Fibroblast of mammary gland (primary cell): ENCODE measurements around the gene PPM1K.

Experiments
- DNase-seq: peaks from one replicate; pipeline ENCODE4 v3.0.0-alpha.2; 2010; ENCODE audit warnings: low read depth
- H3K4me3 ChIP-seq: 2 replicates; pipeline ENCODE4 v1.5.1; 2011; ENCODE audit warnings: low read depth, mild to moderate bottlenecking, low read length, moderate library complexity; ENCODE audit not compliant: control insufficient read depth
- TF ChIP-seq, protein P1 (sequence below): conservative IDR thresholded peaks from 2 replicates; pipeline ENCODE4 v1.5.1; 2011; ENCODE audit warnings: low read depth, low read length, inconsistent platforms; ENCODE audit not compliant: control insufficient read depth, insufficient read depth

Gene PPM1K

DNA sequence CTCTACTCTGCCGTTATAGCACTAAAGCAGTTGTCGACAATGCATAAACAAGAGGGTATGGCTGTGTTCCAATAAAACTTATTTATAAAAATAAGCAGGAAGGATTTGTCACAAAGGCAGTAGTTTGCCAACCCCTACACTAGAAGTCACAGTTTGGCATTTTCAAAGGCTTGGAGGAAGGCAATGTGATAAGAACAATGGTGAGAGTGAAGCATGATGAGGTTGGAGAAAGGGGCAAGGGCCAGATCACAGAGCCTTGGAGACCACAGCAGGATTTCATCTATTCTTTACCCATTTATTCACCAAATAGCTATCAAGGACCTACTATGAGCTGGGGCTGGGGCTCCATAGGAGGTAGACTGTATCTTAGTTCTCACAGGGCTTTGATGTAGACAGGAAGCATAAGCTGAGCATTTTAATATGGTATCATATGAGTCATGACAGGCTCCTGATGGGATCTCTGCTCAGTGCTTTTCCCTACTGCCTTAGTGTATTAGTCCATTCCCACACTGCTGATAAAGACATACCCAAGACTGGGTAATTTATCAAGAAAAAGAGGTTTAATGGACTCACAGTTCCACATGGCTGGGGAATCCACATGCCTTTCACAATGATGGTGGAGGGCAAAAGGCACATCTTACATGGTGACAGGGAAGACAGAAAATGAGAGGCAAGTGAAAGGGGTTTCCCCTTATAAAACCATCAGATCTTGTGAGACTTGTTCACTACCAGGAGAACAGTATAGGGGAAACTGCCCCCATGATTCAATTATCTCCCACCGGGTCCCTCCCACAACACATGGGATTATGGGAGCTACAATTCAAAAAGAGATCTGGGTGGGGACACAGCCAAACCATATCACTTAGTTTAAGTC, 58.9 kb downstream of the PPM1K start:
- TF ChIP-seq, protein P1, sequence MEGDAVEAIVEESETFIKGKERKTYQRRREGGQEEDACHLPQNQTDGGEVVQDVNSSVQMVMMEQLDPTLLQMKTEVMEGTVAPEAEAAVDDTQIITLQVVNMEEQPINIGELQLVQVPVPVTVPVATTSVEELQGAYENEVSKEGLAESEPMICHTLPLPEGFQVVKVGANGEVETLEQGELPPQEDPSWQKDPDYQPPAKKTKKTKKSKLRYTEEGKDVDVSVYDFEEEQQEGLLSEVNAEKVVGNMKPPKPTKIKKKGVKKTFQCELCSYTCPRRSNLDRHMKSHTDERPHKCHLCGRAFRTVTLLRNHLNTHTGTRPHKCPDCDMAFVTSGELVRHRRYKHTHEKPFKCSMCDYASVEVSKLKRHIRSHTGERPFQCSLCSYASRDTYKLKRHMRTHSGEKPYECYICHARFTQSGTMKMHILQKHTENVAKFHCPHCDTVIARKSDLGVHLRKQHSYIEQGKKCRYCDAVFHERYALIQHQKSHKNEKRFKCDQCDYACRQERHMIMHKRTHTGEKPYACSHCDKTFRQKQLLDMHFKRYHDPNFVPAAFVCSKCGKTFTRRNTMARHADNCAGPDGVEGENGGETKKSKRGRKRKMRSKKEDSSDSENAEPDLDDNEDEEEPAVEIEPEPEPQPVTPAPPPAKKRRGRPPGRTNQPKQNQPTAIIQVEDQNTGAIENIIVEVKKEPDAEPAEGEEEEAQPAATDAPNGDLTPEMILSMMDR = no peak
- no peak for DNase-seq
- H3K4me3 ChIP-seq = no peak overlapping the region

DNA sequence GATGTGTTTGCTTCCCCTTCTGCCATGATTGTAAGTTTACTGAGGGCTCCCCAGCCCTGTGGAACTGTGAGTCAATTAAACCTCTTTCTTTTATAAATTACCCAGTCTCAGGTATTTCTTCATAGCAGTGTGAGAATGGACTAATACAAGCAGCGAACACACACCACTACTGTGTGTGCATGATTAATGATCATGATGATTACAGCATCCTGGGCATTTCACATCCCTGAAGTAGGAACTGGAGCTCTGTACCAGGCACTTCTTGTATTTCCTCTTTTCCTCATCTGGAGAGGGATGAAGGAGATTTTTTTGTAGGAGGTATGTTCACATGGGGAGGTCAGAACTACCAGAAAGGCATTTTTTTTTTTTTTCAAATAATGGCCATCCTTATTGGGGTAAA, 60.8 kb downstream of the PPM1K start:
- no peak overlapping the region for H3K4me3 ChIP-seq
- TF ChIP-seq, protein P1 = no peak
- no peak for DNase-seq

DNA sequence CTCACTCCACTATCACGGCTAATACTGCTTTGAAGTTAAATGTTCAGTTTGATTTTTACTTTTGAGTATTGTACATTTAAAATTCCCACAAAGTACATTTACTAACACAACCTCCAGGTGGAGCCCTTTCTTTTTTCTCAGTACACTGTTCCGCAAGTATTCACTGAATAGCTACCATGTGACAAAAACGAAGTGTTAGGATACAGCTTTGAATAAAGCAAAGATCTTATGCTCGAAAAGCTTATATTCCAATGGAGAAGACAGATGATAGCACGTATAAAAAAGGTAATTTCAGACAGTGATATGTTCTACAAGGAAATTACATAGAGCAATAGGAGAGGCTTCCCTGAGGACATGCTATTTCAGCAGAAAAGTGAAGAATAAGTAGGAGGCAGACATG, 65.3 kb downstream of the PPM1K start:
- peak; percentile 61 for DNase-seq
- no peak overlapping the region for H3K4me3 ChIP-seq
- TF ChIP-seq, protein P1 = peak; percentile 66

DNA sequence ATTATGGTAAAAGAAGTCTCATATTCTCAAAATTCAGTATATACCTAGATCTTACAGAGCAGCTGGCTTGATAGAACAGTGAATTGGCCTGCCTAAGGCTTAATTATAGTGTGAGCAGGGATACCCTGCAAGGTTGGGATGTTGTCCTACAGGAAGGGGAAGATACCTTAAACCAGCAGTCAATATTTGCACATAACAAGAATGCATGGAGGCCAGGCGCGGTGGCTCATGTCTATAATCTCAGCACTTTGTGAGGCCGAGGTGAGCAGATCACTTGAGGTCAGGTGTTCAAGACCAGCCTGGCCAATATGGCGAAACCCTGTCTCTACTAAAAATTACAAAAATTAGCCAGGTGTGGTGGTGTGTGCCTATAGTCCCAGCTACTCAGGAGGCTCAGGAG, 67.2 kb downstream of the PPM1K start:
- no peak for DNase-seq
- H3K4me3 ChIP-seq = no peak overlapping the region
- TF ChIP-seq, protein P1 = no peak

DNA sequence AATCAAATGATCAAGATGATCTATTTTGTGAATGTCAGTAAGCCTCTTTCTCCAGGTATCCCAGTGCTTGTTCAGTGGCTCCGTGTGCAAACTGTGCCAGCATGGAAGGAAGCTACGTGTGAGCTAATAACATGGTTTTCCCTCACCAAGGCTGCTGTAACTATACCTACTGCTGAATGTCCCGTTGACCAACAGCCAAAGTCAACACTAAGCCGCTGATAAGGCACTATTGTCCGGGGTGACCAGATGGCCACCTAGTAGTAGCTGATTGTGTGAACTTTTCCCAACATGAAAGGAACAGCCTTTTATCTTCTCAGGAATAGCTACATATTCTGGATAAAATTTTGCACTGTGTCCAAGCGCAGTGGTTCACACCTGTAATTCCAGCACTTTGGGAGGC, 68.0 kb downstream of the PPM1K start:
- TF ChIP-seq, protein P1 = no peak
- no peak for DNase-seq
- H3K4me3 ChIP-seq = no peak overlapping the region

DNA sequence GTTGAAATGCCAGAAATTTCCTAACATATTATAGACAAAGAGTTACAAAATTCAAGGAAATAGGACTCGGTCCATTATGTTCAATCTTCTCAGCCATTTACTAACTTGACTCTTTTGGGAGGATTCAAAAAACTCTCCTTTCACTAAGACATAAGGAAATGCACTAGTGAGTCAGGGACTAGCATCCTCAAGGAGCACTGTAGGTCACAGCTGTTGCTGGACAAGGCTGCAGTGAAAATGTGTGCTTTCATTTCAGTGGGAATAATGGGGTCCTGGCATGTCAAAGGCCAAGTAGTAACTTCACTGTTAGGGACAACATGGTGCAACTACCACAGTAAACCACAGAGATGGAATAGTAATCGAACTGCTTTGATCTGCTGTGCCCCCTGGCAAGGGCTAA, 69.0 kb downstream of the PPM1K start:
- no peak overlapping the region for H3K4me3 ChIP-seq
- DNase-seq = peak; percentile 14
- TF ChIP-seq, protein P1 = no peak
